ENCODE measurements around the gene RPS16. TPM values are rescaled to one million over a fixed set of nuclear protein-coding genes. Genes with fewer than 3 reads are reported as not detected.
A peak's percentile ranks its signal among the peaks of the same experiment; 100 is the strongest.
"Not testable (repeated sequence)": the region's sequence is repeated elsewhere in the genome, so short reads cannot be mapped to it uniquely, and the experiment has no call there.

The RPS16 gene
- total RNA-seq, 6 experiments from 2014 or later: 1,647 to 2,008 (median 1,885) TPM

DNA sequence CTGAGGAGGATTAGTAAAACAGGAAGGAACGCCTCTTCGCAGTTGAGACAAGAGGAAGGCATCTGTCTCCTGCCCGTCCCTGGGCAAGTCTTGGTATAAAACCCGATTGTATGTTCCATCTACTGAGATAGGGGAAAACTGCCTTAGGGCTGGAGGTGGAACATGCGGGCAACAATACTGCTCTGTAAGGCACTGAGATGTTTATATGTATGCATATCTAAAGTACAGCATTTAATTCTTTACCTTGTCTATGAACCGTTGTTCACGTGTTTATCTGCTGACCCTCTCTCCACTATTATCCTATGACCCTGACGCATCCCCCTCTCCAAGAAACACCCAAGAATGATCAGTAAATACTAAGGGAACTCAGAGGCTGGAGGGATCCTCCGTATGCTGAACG lies 44.2 kb upstream of the RPS16 start:
- Mint-ChIP-seq H3K9me3 (no peaks in the 10 kb centered on the region), H3K27me3 (ENCODE audit: insufficient read depth) (peaks cover 6% of the 10 kb centered on the region), H3K4me1 (ENCODE audit: low read depth) (peaks cover 21% of the 10 kb centered on the region), H3K36me3 (ENCODE audit: low read depth) (peaks cover 20% of the 10 kb centered on the region), H3K4me3 (peak overlapping the region; percentile 99), H3K27ac (peak overlapping the region; percentile 97)
- TF ChIP-seq, protein P1, sequence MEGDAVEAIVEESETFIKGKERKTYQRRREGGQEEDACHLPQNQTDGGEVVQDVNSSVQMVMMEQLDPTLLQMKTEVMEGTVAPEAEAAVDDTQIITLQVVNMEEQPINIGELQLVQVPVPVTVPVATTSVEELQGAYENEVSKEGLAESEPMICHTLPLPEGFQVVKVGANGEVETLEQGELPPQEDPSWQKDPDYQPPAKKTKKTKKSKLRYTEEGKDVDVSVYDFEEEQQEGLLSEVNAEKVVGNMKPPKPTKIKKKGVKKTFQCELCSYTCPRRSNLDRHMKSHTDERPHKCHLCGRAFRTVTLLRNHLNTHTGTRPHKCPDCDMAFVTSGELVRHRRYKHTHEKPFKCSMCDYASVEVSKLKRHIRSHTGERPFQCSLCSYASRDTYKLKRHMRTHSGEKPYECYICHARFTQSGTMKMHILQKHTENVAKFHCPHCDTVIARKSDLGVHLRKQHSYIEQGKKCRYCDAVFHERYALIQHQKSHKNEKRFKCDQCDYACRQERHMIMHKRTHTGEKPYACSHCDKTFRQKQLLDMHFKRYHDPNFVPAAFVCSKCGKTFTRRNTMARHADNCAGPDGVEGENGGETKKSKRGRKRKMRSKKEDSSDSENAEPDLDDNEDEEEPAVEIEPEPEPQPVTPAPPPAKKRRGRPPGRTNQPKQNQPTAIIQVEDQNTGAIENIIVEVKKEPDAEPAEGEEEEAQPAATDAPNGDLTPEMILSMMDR (IDR thresholded peaks at IDR 0.05): no peak
- no peak for DNase-seq

DNA sequence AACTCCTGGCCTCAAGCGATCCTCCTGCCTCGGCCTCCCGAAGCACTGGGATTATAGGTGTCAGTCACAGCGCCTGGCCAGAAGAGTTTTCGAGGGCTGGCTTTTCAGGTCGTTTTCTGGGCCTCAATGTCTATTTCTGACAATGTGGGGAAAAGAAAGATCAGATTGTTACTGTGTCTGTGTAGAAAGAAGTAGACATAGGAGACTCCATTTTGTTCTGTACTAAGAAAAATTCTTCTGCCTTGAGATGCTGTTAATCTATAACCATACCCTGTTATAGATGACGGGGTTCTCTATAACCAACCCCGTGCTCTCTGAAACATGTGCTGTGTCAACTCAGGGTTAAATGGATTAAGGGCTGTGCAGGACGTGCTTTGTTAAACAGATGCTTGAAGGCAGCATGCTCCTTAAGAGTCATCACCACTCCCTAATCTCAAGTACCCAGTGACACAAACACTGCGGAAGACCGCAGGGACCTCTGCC lies 43.6 kb upstream of the RPS16 start:
- Mint-ChIP-seq H3K27me3 (ENCODE audit: insufficient read depth) (peaks cover 10% of the 10 kb centered on the region), H3K4me1 (ENCODE audit: low read depth) (peaks cover 21% of the 10 kb centered on the region), H3K4me3 (peak overlapping the region; percentile 99; the same call in 1 of the 2 replicates), H3K36me3 (ENCODE audit: low read depth) (peaks cover 26% of the 10 kb centered on the region), H3K27ac (0 out of 2 replicates have a peak overlapping the region, but pooled peaks have one; percentile 97)
- H3K9me3 Mint-ChIP-seq, DNase-seq: not testable (repeated sequence)

DNA sequence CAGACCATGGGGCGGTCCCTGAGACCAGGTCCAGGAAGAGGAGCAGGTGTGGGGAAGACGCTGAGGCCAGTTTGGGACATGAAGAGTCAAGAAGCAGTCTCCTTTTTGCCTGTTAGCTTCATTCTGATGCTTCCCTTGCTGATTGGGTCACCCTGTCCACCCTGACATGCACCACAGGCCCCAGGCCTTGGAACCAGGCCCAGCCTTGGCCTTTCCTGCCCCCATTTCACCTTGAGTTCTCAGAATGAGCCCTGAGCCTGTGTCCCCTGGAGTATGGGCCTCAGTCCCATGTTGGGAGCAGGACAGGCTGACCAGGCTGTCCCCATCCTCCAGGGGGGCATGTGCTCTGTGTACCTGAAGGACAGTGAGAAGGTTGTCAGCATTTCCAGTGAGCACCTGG lies 40.0 kb upstream of the RPS16 start:
- Mint-ChIP-seq H3K9me3 (no peaks in the 10 kb centered on the region), H3K27ac (no peak overlapping the region), H3K36me3 (ENCODE audit: low read depth) (peaks cover 35% of the 10 kb centered on the region), H3K4me3 (no peak overlapping the region), H3K27me3 (ENCODE audit: insufficient read depth) (peaks cover 4% of the 10 kb centered on the region), H3K4me1 (ENCODE audit: low read depth) (peaks cover 14% of the 10 kb centered on the region)
- no peak for DNase-seq
- TF ChIP-seq, protein P1 (IDR thresholded peaks at IDR 0.05): no peak

DNA sequence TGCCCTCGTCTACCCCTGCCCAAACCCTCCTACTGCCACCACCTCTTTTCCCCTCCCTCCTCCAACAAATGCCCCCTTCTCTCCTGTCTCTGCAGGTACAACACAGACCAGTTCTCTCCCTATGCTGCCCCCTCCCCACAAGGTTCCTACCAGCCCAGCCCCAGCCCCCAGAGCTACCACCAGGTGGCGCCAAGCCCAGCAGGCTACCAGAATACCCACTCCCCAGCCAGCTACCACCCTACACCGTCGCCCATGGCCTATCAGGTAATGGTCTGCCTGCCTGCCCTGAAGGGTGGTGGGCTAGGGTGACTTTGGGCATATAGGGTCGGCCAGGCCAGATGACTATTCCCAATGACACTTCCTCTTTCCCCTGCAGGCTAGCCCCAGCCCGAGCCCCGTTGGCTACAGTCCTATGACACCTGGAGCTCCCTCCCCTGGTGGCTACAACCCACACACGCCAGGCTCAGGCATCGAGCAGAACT lies 38.4 kb upstream of the RPS16 start:
- DNase-seq: no peak
- TF ChIP-seq, protein P1 (IDR thresholded peaks at IDR 0.05): peak; percentile 89
- H3K9me3 Mint-ChIP-seq: no peaks in the 10 kb centered on the region
- no peak overlapping the region for H3K4me3 Mint-ChIP-seq
- H3K27me3 Mint-ChIP-seq (ENCODE audit: insufficient read depth): peaks cover 4% of the 10 kb centered on the region
- 0 out of 2 replicates have a peak overlapping the region, but pooled peaks have one; percentile 18 for H3K27ac Mint-ChIP-seq
- H3K36me3 Mint-ChIP-seq (ENCODE audit: low read depth): peaks cover 47% of the 10 kb centered on the region
- H3K4me1 Mint-ChIP-seq (ENCODE audit: low read depth): peaks cover 15% of the 10 kb centered on the region

DNA sequence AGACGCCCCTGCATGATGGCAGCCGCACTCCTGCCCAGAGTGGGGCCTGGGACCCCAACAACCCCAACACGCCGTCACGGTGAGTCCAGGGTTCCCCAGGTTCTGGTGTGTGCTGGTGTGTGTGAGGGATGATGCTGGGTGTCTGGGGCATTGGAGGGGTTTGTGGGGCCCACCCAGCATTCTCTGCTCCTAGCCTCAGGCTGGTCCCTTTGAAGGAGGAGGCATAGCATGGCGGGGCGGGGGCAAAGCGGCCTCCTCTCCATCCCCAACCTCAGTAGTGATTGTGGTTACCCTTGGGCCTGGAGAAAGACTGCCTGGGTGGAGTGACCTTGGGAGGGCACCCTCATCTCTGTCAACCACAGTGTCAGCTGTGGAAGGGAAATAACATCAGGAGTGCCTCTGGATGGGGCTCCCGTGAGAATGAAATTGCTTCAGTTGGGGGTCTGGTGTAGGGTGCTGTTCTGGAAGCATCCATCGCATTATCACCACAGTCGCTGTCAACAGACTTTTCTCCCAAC lies 37.8 kb upstream of the RPS16 start:
- DNase-seq: no peak
- H3K36me3 Mint-ChIP-seq (ENCODE audit: low read depth): peaks cover 48% of the 10 kb centered on the region
- TF ChIP-seq, protein P1 (IDR thresholded peaks at IDR 0.05): no peak
- H3K4me3 Mint-ChIP-seq: no peak overlapping the region
- peaks cover 4% of the 10 kb centered on the region for H3K27me3 Mint-ChIP-seq (ENCODE audit: insufficient read depth)
- no peak overlapping the region for H3K27ac Mint-ChIP-seq
- peaks cover 16% of the 10 kb centered on the region for H3K4me1 Mint-ChIP-seq (ENCODE audit: low read depth)
- no peaks in the 10 kb centered on the region for H3K9me3 Mint-ChIP-seq

DNA sequence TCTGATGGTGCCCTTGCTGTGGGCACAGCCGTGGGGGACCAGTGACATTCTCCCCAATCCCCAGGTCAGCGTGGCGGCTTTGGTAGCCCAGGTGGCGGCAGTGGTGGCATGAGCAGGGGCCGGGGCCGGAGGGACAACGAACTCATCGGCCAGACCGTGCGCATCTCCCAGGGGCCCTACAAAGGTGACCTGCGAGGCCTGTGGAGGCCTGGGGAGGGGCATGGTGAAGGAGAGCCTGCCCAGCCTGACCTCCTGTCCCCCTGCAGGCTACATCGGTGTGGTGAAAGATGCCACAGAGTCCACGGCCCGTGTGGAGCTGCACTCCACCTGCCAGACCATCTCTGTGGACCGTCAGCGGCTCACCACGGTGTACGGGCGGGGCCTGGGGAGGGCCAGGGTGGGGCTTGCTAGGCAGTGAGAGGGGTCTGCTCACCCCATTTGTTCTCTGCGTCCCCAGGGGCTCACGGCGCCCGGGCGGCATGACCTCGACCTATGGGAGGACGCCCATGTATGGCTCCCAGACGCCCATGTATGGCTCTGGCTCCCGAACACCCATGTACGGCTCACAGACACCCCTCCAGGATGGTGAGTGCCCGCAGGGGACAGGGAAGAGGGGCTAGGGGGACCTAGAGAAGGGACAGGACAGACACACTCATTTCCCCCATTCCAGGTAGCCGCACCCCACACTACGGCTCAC lies 37.1 kb upstream of the RPS16 start:
- Mint-ChIP-seq H3K4me1 (ENCODE audit: low read depth) (peaks cover 16% of the 10 kb centered on the region), H3K36me3 (ENCODE audit: low read depth) (peaks cover 48% of the 10 kb centered on the region), H3K27me3 (ENCODE audit: insufficient read depth) (peaks cover 4% of the 10 kb centered on the region), H3K9me3 (no peaks in the 10 kb centered on the region), H3K4me3 (no peak overlapping the region), H3K27ac (no peak overlapping the region)
- DNase-seq: no peak
- TF ChIP-seq, protein P1 (IDR thresholded peaks at IDR 0.05): no peak

All from HFFc6 (cell line).